HEK293 (cell line): ENCODE measurements around the gene MRPL55.

Source experiments
- GLIS1 ChIP-seq: fragments of 450-650 bp; formaldehyde crosslinking; IDR thresholded peaks from 2 replicates; pipeline ENCODE4 v1.5.1; 2016; ENCODE audit warnings: missing biosample characterization, missing genetic modification characterization
- KLF1 ChIP-seq: fragments of 450-650 bp; formaldehyde crosslinking; IDR thresholded peaks from 2 replicates; pipeline ENCODE4 v1.5.1; 2016; ENCODE audit warnings: missing biosample characterization, missing genetic modification characterization
- KLF17 ChIP-seq: fragments of 450-650 bp; formaldehyde crosslinking; IDR thresholded peaks from 2 replicates; pipeline ENCODE4 v1.5.1; 2016; ENCODE audit warnings: missing biosample characterization, missing genetic modification characterization
- OSR2 ChIP-seq: fragments of 450-650 bp; formaldehyde crosslinking; IDR thresholded peaks from 2 replicates; pipeline ENCODE4 v1.5.1; 2016; ENCODE audit warnings: missing biosample characterization, missing genetic modification characterization
- PRDM1 ChIP-seq: fragments of 450-650 bp; formaldehyde crosslinking; IDR thresholded peaks from 2 replicates; pipeline ENCODE4; 2016; ENCODE audit warnings: missing biosample characterization, missing genetic modification characterization
- SCRT1 ChIP-seq: fragments of 450-650 bp; formaldehyde crosslinking; IDR thresholded peaks from 2 replicates; pipeline ENCODE4 v1.5.1; 2016; ENCODE audit warnings: missing biosample characterization, missing genetic modification characterization, borderline replicate concordance
- ZBTB17 ChIP-seq: fragments of 450-650 bp; formaldehyde crosslinking; IDR thresholded peaks from 2 replicates; pipeline ENCODE4 v1.5.1; 2016; ENCODE audit warnings: missing biosample characterization, missing genetic modification characterization
- ZBTB44 ChIP-seq: fragments of 450-650 bp; IDR thresholded peaks from 2 replicates; pipeline ENCODE4 v1.5.1; 2018; ENCODE audit warnings: missing biosample characterization, mild to moderate bottlenecking, missing genetic modification characterization
- ZBTB7A ChIP-seq: fragments of 450-650 bp; formaldehyde crosslinking; IDR thresholded peaks from 2 replicates; pipeline ENCODE4 v1.5.1; 2016; ENCODE audit warnings: low read depth, missing biosample characterization, missing genetic modification characterization
- ZFHX2 ChIP-seq: fragments of 450-650 bp; formaldehyde crosslinking; conservative IDR thresholded peaks from 2 replicates; pipeline ENCODE4 v1.5.1; 2016; ENCODE audit warnings: missing biosample characterization, missing genetic modification characterization
- ZFP3 ChIP-seq: fragments of 450-650 bp; formaldehyde crosslinking; IDR thresholded peaks from 2 replicates; pipeline ENCODE4 v1.5.1; 2016; ENCODE audit warnings: low read depth, missing biosample characterization, missing genetic modification characterization
- ZFP41 ChIP-seq: fragments of 450-650 bp; formaldehyde crosslinking; IDR thresholded peaks from 2 replicates; pipeline ENCODE4 v1.5.1; 2016; ENCODE audit warnings: missing biosample characterization, missing genetic modification characterization, borderline replicate concordance
- ZNF10 ChIP-seq: fragments of 450-650 bp; formaldehyde crosslinking; IDR thresholded peaks from 2 replicates; pipeline ENCODE4 v1.5.1; 2017; ENCODE audit warnings: missing biosample characterization, missing genetic modification characterization
- ZNF148 ChIP-seq: fragments of 450-650 bp; formaldehyde crosslinking; IDR thresholded peaks from 2 replicates; pipeline ENCODE4 v1.5.0; 2017; ENCODE audit warnings: missing biosample characterization, missing genetic modification characterization, borderline replicate concordance
- ZNF211 ChIP-seq: fragments of 450-650 bp; formaldehyde crosslinking; IDR thresholded peaks from 2 replicates; pipeline ENCODE4 v1.5.1; 2016; ENCODE audit warnings: low read depth, missing biosample characterization, missing genetic modification characterization
- ZNF221 ChIP-seq: fragments of 450-650 bp; formaldehyde crosslinking; IDR thresholded peaks from 2 replicates; pipeline ENCODE4 v1.5.1; 2017; ENCODE audit warnings: missing biosample characterization, missing genetic modification characterization, borderline replicate concordance
- ZNF280C ChIP-seq: fragments of 450-650 bp; formaldehyde crosslinking; IDR thresholded peaks from 2 replicates; pipeline ENCODE4 v1.5.1; 2016; ENCODE audit warnings: missing biosample characterization, missing genetic modification characterization
- ZNF280D ChIP-seq: fragments of 450-650 bp; formaldehyde crosslinking; IDR thresholded peaks from 2 replicates; pipeline ENCODE4 v1.5.1; 2016; ENCODE audit warnings: missing biosample characterization, missing genetic modification characterization
- ZNF335 ChIP-seq: fragments of 450-650 bp; formaldehyde crosslinking; conservative IDR thresholded peaks from 2 replicates; pipeline ENCODE4 v1.5.1; 2016; ENCODE audit warnings: missing biosample characterization, missing genetic modification characterization
- ZNF513 ChIP-seq: fragments of 450-650 bp; IDR thresholded peaks from 2 replicates; pipeline ENCODE4 v1.5.1; 2018; ENCODE audit warnings: missing biosample characterization, missing genetic modification characterization
- ZNF624 ChIP-seq: fragments of 450-650 bp; formaldehyde crosslinking; IDR thresholded peaks from 2 replicates; pipeline ENCODE4 v1.5.1; 2017; ENCODE audit warnings: missing biosample characterization, missing genetic modification characterization
- ZNF654 ChIP-seq: fragments of 450-650 bp; formaldehyde crosslinking; IDR thresholded peaks from 2 replicates; pipeline ENCODE4 v1.5.1; 2016; ENCODE audit warnings: low read depth, missing biosample characterization, missing genetic modification characterization
- ZNF776 ChIP-seq: fragments of 450-650 bp; formaldehyde crosslinking; IDR thresholded peaks from 2 replicates; pipeline ENCODE4 v1.5.0; 2017; ENCODE audit warnings: missing biosample characterization, missing genetic modification characterization, borderline replicate concordance
- ZNF791 ChIP-seq: fragments of 450-650 bp; formaldehyde crosslinking; IDR thresholded peaks from 2 replicates; pipeline ENCODE4 v1.5.1; 2016; ENCODE audit warnings: missing biosample characterization, missing genetic modification characterization
- ZSCAN16 ChIP-seq: fragments of 450-650 bp; formaldehyde crosslinking; IDR thresholded peaks from 2 replicates; pipeline ENCODE4 v1.5.1; 2016; ENCODE audit warnings: missing biosample characterization, missing genetic modification characterization
- ZSCAN4 ChIP-seq: fragments of 450-650 bp; formaldehyde crosslinking; IDR thresholded peaks from 2 replicates; pipeline ENCODE4 v1.5.1; 2017; ENCODE audit warnings: missing biosample characterization, missing genetic modification characterization
- ZXDB ChIP-seq: fragments of 450-650 bp; formaldehyde crosslinking; IDR thresholded peaks from 2 replicates; pipeline ENCODE4 v1.5.1; 2016; ENCODE audit warnings: missing biosample characterization, missing genetic modification characterization

The MRPL55 gene

GRCh38 chr1:228087771-228088251, 21.3 kb downstream of the MRPL55 start (continued):
- TF ChIP-seq ZBTB44 (tag by site-specific recombination) (no peak), ZFP41 (no peak), ZNF280D (tag by site-specific recombination) (no peak), ZNF335 (tag by site-specific recombination) (peak; percentile 36; the same call in 1 of the 2 replicates), ZNF221 (no peak), ZNF791 (tag by site-specific recombination) (no peak), KLF17 (tag by site-specific recombination) (peak; percentile 84), ZNF654 (no peak), ZNF280C (no peak), ZNF211 (tag by site-specific recombination) (no peak), ZNF776 (tag by site-specific recombination) (no peak), ZNF624 (tag by site-specific recombination) (no peak), ZFHX2 (tag by site-specific recombination) (peak; percentile 80), ZBTB17 (tag by site-specific recombination) (0 out of 2 replicates have a peak, but pooled peaks have one; percentile 26), ZNF513 (tag by site-specific recombination) (no peak), KLF1 (tag by site-specific recombination) (no peak), ZSCAN4 (no peak), ZXDB (no peak), ZFP3 (tag by site-specific recombination) (no peak), ZNF10 (tag by site-specific recombination) (no peak), SCRT1 (tag by site-specific recombination) (no peak), PRDM1 (peak; percentile 78), OSR2 (tag by site-specific recombination) (no peak), GLIS1 (no peak), ZBTB7A (tag by site-specific recombination) (no peak), ZSCAN16 (tag by site-specific recombination) (no peak), ZNF148 (tag by site-specific recombination) (no peak)
